ENCODE measurements around the gene ADD2. TPM values are rescaled to one million over a fixed set of nuclear protein-coding genes. Genes with fewer than 3 reads are reported as not detected.
"Not testable (repeated sequence)": the region's sequence is repeated elsewhere in the genome, so short reads cannot be mapped to it uniquely, and the experiment has no call there.

ADD2 gene, protein sequence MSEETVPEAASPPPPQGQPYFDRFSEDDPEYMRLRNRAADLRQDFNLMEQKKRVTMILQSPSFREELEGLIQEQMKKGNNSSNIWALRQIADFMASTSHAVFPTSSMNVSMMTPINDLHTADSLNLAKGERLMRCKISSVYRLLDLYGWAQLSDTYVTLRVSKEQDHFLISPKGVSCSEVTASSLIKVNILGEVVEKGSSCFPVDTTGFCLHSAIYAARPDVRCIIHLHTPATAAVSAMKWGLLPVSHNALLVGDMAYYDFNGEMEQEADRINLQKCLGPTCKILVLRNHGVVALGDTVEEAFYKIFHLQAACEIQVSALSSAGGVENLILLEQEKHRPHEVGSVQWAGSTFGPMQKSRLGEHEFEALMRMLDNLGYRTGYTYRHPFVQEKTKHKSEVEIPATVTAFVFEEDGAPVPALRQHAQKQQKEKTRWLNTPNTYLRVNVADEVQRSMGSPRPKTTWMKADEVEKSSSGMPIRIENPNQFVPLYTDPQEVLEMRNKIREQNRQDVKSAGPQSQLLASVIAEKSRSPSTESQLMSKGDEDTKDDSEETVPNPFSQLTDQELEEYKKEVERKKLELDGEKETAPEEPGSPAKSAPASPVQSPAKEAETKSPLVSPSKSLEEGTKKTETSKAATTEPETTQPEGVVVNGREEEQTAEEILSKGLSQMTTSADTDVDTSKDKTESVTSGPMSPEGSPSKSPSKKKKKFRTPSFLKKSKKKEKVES
- total RNA-seq, result 10 to 100 TPM; 18.3 to 76.0 TPM

DNA sequence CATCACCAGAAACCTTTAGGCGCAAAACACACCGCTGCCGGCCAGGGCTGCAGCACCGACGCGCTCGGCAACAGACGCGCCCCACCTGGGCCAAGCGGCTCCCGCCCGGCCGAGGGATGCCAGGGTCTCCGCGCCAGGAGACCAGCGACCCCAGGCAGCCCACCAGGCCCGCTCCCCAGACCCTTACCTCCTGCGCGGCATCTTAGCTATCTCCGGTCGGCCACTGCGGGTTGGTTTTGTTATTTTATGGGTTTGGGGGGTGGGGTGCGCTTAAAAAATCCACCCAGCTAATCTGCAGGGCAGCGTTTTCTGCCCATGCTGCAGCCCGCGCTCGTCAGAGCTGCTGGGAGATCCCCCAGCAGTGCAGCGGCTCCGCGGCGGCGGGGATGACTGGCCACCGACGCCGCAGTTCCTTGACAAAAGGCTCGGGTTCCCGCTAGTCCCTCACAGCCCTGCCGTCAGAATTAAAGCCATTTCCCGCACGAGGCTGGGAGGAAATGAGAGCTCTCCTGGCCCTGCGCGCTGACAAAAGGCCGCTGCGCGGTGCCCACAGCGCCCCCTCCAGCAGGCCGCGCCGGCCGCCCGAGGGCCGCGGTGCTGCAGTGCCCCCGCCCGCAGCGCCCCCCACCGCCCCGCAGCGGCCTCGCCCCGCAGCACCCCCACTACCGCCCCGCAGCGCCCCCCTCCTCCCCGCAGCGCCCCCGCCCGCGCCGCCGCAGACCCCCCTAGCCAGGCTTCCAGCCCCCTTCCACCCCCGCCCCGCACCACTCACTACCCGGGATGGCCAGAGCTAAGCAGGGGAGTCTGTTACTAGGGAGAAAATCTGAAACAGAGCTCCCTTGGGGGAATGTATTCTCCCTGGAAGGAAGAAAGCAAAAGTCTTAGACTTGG lies at the start of gene ADD2:
Gene ADD2, minus strand, starts transcription at position 502 of the 891 bp plus-strand sequence. CDS start 61,792 bp downstream, outside the sequence.
- Mint-ChIP-seq H3K9me3 (peaks cover 0 to under 1% of the 10 kb centered on the region in 2 donors), H3K36me3 (peaks cover 5 to 6% of the 10 kb centered on the region in 2 donors), H3K27ac (peak within 1 kb of the TSS; percentile 82 to 95)
- ATAC-seq, result peak; percentile 81 to 90
- DNase-seq (ENCODE audit: low spot score in 2 of 2), result peak; percentile 60 to 81

DNA sequence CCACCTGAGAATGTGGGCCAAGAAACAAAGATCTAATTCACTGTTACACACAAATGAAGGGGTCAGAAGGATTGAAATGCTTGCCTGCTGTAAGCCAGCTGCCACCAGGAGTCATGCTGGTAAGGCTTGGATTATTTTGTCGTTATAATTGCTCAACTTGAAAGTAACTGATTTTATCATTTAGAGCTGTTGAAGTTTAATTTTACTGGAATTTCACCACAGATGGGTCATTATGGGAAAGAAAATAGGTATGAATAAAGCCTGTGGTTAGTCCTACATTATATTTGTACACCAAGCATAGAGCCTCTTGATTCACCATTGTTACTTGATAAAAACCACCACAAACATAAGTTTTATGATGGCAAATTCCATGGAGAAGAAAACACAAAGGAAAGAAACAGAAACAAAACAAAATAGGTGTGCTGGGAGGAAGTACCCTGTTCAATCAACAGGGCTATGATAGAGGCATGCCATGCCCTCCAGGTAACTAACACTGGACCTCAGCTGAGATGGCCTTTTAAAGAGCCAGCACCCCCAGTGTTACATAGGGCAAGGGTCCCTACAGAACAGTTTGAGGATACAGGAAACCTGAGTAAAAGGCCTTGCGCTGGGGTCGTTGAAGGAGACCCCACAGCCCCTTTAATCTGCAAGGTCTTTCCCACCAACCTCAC lies 49.4 kb upstream of the ADD2 start:
- DNase-seq (ENCODE audit: low spot score in 2 of 2), result peak in 1 of 2 donors; percentile 25
- ATAC-seq, result peak; percentile 51 to 87
- H3K36me3 Mint-ChIP-seq, result peaks cover 0 to 15% of the 10 kb centered on the region in 2 donors
- H3K27ac Mint-ChIP-seq, result peak overlapping the region; percentile 41 to 78
- peaks cover 0 to 5% of the 10 kb centered on the region in 2 donors for H3K9me3 Mint-ChIP-seq

DNA sequence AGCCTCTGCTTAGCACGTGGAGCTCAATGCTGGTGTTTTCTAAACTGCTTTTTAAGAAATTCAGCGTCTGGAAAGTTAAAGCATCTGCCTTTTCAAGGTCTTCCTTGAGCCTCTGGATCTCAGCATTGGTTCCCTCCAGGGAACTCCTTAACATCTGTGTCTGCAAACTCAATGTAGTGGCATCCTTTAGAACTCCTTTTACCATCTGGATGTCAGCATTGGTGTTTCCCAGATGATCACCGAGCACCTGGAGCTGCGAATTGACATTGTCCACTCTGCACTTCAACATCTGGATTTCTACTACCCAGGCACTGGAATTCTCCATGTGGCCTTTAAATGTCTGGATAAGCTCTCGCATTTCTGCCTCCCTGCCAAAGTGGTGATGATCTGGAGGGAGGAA lies 48.7 kb upstream of the ADD2 start:
- Mint-ChIP-seq H3K36me3 (peaks cover 0 to 14% of the 10 kb centered on the region in 2 donors), H3K27ac (peak overlapping the region; percentile 41 to 78), H3K9me3 (peaks cover 0 to 5% of the 10 kb centered on the region in 2 donors)
- no peak for ATAC-seq
- DNase-seq (ENCODE audit: low spot score in 2 of 2), result no peak

DNA sequence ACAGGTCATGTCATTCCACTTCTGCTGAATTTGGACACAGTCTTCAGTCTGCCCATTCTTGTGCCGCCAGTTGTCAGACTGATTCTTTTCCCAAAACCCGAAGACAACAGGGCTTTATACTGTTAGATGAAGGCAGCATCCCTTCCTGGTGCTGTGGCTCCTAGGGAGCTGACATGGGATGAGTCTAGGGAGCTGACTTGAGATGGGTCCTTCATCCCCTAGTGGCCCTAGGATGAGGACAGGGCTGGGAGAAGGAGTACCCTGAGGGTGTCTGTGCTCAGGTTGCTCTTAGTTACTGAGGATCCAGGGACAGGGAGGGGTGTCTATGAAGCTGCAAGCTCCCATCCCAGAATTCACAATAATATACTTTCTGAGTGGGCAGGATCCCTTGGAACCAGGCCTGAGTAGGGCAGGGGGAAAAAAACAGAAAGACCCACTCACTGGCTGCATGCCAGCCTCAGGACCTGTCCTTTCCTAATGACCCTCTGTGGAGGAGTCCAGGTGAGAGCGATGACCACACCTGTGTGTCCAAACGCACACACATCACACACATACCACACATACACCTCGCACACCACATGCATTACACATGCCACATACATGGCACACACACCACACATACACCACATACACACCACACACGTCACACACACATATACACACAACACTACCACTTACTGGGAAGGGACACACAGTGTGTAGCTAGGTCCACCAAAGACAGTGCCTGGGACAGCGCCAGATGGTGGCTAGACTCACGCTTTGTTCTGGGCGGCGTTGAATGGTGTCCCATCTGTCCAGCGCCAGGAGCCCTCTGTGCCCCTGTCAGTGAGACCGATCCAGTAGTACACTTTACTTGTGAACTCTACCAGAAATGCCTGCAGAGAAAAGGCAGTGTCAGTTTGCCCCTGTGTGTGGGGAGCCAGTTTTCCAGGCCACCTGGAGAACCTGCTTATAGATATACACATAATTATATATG lies 41.3 kb upstream of the ADD2 start:
- Mint-ChIP-seq H3K9me3 (peaks cover 0 to 5% of the 10 kb centered on the region in 2 donors), H3K36me3 (no peaks in the 10 kb centered on the region), H3K27ac (no peak overlapping the region)
- no peak for DNase-seq (ENCODE audit: low spot score in 2 of 2)
- no peak for ATAC-seq

DNA sequence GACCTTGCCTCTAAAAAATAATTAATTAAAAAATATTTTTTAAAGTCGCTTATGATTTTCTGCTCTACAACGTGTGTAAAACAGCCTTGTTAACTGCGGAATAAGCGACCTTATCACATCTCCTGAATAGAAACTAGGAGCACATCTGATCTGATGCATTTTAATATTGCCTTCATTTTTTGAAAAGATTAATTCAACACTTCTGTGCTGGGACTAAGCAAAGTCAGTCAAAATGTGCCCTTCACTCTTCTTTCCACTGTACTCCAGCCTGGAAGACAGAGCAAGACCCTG lies 39.8 kb upstream of the ADD2 start:
- Mint-ChIP-seq H3K27ac (no peak overlapping the region), H3K9me3 (peaks cover 0 to 1% of the 10 kb centered on the region in 2 donors), H3K36me3 (no peaks in the 10 kb centered on the region)
- ATAC-seq, result no peak
- DNase-seq (ENCODE audit: low spot score in 2 of 2), result no peak

DNA sequence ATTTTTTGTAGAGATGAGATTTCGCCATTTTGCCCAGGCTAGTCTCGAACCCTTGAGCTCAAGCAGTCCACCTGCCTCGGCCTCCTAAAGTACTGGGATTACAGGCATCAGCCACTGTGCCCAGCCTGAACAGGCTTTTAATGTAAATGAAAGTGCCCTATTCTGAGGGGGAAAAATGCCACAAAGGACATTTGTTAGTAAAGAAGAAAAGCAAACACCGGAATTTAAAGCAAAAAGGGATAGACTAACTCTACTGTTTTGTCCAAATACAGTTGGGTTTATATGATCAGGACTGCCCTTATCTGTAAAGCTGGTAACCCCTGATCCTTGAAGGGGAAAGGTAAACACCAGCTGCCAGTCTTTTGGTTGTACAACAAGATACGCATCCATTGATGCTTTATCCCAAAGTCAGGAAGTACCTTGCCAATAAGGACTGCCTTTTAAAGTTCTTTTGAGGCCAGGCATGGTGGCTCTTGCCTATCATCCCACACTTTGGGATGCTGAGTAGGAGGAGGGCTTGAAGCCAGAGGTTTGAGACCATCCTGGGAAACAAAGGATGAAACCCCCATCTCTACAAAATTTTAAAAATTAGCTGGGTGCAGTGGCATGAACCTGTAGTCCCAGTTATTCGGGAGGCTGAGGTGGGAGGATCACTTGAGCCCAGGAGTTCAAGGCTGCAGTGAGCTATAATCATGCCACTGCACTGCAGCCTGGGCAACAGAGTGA lies 39.3 kb upstream of the ADD2 start:
- no peaks in the 10 kb centered on the region for H3K36me3 Mint-ChIP-seq
- H3K27ac Mint-ChIP-seq, result no peak overlapping the region
- ATAC-seq, result no peak
- no peak for DNase-seq (ENCODE audit: low spot score in 2 of 2)
- no peaks in the 10 kb centered on the region for H3K9me3 Mint-ChIP-seq

DNA sequence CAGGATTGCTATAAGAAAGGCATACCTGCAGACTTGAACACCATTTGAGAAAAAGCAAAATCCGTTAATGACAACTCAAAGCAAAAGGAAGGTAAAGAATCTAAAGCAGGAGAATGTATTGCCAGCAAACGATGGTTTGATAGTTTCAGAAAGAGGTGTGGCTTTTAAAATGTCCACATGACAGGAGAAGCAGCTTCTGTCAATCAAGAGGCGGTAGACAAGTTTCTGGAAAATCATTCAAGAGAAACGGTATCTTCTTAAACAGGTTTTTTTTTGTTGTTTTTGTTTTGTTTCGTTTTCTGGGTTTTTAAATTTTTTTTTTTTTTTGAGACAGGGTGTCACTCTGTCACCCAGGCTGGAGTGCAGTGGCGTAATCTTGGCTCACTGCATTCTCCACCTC lies 38.6 kb upstream of the ADD2 start:
- Mint-ChIP-seq H3K9me3 (no peaks in the 10 kb centered on the region), H3K36me3 (no peaks in the 10 kb centered on the region), H3K27ac (no peak overlapping the region)
- DNase-seq (ENCODE audit: low spot score in 2 of 2), result no peak
- no peak for ATAC-seq

DNA sequence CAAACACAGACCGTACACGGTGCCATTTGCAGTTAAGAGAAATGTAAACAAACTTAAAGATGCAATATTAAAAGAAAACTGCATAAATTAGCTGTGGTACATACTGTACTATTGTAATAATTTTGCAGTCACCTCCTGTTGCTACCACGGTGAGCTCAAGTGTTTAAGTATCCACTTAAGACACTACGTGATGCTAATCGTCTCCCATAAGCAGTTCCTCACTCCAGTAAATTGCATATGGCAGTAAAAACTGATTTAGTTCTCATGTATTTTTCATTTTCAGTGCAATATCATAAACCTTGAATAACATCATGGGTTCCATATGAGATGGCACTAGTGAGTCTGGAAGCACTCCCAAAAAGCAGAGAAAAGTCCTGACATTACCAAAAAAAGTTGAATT lies 38.0 kb upstream of the ADD2 start:
- H3K27ac Mint-ChIP-seq, result no peak overlapping the region
- no peak for ATAC-seq
- no peak for DNase-seq (ENCODE audit: low spot score in 2 of 2)
- H3K36me3 Mint-ChIP-seq, result no peaks in the 10 kb centered on the region
- no peaks in the 10 kb centered on the region for H3K9me3 Mint-ChIP-seq

DNA sequence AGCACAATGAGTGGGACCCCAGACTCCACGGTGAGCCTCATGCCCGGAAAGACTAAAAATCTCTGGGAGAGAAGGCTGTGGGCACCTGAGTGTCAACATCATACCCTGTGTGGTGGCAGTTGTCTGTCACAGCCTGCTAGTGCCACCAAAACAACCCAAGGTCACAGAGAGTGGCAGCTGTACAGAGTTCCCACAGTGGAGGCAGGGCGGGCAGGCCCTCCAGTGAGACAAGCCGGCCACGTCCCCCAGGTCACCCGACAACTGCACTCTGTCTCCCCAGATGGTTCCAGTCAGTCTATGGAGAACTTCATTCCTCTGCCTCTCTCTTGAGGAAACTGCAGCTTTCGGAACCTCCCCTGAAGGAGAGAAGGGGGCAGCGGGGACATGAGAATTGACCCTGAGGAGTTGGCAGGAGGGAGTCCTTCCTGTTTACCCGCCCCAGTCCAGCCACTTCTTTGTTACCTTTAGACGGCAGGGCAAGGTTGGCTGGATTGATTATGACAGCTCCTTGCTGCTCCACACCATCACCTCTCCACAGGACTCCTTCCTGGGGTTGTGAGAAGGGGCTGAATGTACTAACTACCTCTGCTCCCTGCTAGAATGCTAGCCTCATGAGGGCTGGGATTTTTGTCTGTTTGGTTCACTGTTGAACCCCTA lies 33.7 kb upstream of the ADD2 start:
- Mint-ChIP-seq H3K9me3 (peaks cover 0 to 7% of the 10 kb centered on the region in 2 donors), H3K27ac (no peak overlapping the region), H3K36me3 (peaks cover 5 to 24% of the 10 kb centered on the region in 2 donors)
- ATAC-seq, result no peak
- no peak for DNase-seq (ENCODE audit: low spot score in 2 of 2)

DNA sequence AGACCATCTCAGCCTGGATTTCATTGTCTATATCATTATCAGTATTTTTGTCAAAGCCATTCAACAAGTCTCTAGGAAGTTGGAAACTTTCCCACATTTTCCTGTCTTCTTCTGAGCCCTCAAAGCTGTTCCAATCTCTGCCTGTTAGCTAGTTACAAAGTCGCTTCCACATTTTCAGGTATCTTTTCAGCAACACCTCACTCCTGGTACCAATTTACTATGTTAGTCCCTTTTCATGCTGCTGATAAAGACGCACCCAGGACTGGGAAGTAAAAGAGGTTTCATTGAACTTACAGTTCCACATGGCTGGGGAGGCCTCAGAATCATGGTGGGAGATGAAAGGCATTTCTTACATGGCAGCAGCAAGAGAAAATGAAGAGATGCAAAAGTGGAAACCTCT lies 31.7 kb upstream of the ADD2 start:
- Mint-ChIP-seq H3K27ac (no peak overlapping the region), H3K9me3 (peaks cover 0 to 7% of the 10 kb centered on the region in 2 donors), H3K36me3 (peaks cover 5 to 24% of the 10 kb centered on the region in 2 donors)
- no peak for ATAC-seq
- no peak for DNase-seq (ENCODE audit: low spot score in 2 of 2)

DNA sequence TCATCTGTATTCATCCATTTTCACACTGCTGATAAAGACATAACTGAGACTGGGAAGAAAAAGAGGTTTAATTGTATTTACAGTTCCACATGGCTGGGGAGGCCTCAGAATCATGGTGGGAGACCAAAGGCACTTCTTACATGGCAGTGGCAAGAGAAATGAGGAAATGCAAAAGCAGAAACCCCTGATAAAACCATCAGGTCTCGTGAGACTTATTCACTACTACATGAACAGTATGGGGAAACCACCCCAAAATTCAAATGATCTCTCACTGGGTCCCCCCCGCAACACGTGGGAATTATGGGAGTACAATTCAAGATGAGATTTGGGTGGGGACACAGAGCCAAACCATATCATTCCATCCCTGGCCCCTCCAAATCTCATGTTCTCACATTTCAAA lies 30.0 kb upstream of the ADD2 start:
- not testable (repeated sequence) for ATAC-seq

DNA sequence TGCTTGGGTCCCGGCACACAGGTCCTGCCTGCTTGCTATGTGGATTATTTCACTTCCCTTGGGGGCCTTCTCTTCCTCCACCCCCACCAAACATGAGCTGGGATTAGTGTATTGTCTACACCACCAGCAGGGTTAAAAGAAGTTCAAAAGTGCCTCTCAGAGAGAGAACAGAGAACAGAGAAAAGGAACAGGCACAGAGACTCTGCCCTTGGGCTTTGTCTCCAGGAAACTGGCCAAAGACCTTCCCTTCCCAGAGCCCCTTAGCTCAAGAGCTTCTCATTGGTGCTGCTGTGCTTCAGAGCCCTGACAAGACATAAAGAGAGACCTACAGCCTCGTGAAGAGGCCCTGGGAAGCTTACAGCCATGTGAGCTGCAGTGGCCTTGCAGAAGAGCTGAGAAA lies 29.5 kb upstream of the ADD2 start:
- peaks cover 0 to 7% of the 10 kb centered on the region in 2 donors for H3K9me3 Mint-ChIP-seq
- DNase-seq (ENCODE audit: low spot score in 2 of 2), result no peak
- no peak for ATAC-seq
- H3K36me3 Mint-ChIP-seq, result peaks cover 5 to 24% of the 10 kb centered on the region in 2 donors
- H3K27ac Mint-ChIP-seq, result no peak overlapping the region

More for the DNA sequence above, 30.0 kb upstream of the ADD2 start:
- peaks cover 5 to 24% of the 10 kb centered on the region in 2 donors for H3K36me3 Mint-ChIP-seq
- DNase-seq (ENCODE audit: low spot score in 2 of 2); H3K9me3 Mint-ChIP-seq; H3K27ac Mint-ChIP-seq: not testable (repeated sequence)

DNA sequence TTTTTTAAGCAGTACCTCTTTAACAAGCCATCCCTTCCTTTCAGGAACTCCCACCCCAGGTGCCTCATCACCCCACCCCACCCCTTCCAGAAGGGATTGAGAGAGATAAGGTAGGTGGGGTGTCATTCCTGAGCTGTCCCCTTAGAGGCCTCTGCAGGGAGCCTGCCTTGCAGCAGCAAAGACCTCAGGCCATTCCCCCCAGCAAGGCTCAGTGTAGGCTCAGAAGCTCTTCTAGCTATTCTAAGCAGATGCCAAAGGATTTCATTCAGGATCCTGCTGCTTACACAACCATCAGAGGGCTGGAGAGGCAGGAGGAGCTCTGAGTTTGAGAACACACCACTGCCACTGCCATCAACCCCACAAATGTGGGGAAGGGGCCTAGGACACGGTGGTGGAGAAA lies 28.3 kb upstream of the ADD2 start:
- H3K36me3 Mint-ChIP-seq, result peaks cover 5 to 25% of the 10 kb centered on the region in 2 donors
- H3K9me3 Mint-ChIP-seq, result peaks cover 0 to 7% of the 10 kb centered on the region in 2 donors
- no peak overlapping the region for H3K27ac Mint-ChIP-seq
- DNase-seq (ENCODE audit: low spot score in 2 of 2), result no peak
- ATAC-seq, result no peak

Measured in activated naive CD4-positive, alpha-beta T cell treated with anti-CD3 and anti-CD28 coated beads, Interleukin-2, amount 50 U/mL, for 72 hours (primary cell).